ENCODE data around the gene SPATS2L. TPM values are rescaled to one million over a fixed set of nuclear protein-coding genes. Genes with fewer than 3 reads are reported as not detected.
A peak's percentile ranks its signal among the peaks of the same experiment; 100 is the strongest.

Gene SPATS2L
- total RNA-seq, 1 experiment from 2014 or later = not detected

DNA sequence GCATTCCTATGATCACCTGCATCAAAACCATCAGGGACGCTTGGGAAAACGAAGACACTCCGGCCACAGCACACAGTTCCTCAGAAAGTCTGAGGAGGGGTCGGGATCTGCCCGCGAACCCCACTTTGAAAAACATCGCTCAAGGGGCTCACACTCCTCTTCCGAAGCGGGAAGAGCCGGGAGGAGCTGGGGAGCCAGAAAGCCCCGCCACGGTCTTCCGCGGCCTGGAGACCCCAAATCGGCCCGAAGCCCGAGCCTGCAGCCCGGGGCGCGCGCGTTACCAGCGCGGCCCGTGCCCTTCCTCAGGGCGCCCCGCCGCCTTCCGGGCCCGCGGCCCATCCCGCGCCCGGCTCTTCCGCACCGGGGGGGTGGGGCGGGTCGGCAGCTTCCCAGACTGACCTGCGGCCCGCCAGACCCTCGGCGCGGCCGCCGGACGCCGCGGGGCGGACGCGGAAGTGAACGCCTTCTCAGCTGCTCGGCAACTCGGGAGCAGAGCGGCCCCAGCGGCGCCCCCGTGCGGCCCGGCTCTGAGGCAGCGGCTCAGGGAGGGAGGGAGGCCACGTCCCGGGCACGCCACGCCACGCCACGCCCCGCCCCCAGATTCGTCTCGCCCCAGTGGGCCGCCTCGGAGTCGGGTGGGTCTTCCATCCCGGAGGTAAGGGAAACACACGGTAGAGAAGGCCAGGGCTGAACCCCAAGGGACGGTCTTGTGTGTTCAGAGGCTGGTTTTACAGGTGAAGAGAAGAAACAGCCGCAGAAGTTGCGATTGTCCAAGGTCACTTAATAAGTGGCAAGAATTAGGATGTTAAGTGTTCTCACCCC, 203.3 kb downstream of the SPATS2L start, which contains the start of gene KCTD18:
KCTD18 (minus strand) TSS at position 457 of the 822 bp plus-strand sequence. CDS start 3,052 bp downstream, outside the sequence.
- H3K36me3 ChIP-seq (ENCODE audit: insufficient read depth, low read length) = peaks cover 6% of the 10 kb centered on the region; the same call in 1 of the 2 replicates
- peak within 1 kb of the TSS; percentile 77 for H3K4me3 ChIP-seq (ENCODE audit: low read length)
- H3K27ac ChIP-seq (ENCODE audit: low read length) = peak within 1 kb of the TSS; percentile 65
- peak within 1 kb of the TSS; percentile 74 for H2AFZ ChIP-seq (ENCODE audit: low read length)
- H3K9me2 ChIP-seq (replicated peaks; ENCODE audit: insufficient read depth, low read length) = no peaks in the 10 kb centered on the region; the same call in 1 of the 2 replicates
- no peaks in the 10 kb centered on the region for H4K20me1 ChIP-seq (ENCODE audit: insufficient read depth, low read depth, low read length)
- no peaks in the 10 kb centered on the region for H3K9me3 ChIP-seq (ENCODE audit: low read length)
- H3K9ac ChIP-seq (ENCODE audit: low read length) = peak within 1 kb of the TSS; percentile 84
- H3K4me1 ChIP-seq (ENCODE audit: low read length) = peaks cover 16% of the 10 kb centered on the region
- DNase-seq = peak; percentile 97
- peaks cover 22% of the 10 kb centered on the region for H3K79me2 ChIP-seq (ENCODE audit: low read length)
- H3K4me2 ChIP-seq (ENCODE audit: low read depth, low read length, poor library complexity, severe bottlenecking) = peak within 1 kb of the TSS; percentile 76
- no peaks in the 10 kb centered on the region for H3K27me3 ChIP-seq (ENCODE audit: low read length)

- H3K4me1 ChIP-seq (ENCODE audit: low read length) = peaks cover 8% of the 10 kb centered on the region
- no peak for DNase-seq
- H3K79me2 ChIP-seq (ENCODE audit: low read length) = no peaks in the 10 kb centered on the region
- no peak overlapping the region for H2AFZ ChIP-seq (ENCODE audit: low read length)
- H3K9me3 ChIP-seq (ENCODE audit: low read length) = no peaks in the 10 kb centered on the region
- H3K4me3 ChIP-seq (ENCODE audit: low read length) = no peak overlapping the region
- no peaks in the 10 kb centered on the region for H3K36me3 ChIP-seq (ENCODE audit: insufficient read depth, low read length)
- H3K27me3 ChIP-seq (ENCODE audit: low read length) = no peaks in the 10 kb centered on the region
- no peak overlapping the region for H3K4me2 ChIP-seq (ENCODE audit: low read depth, low read length, poor library complexity, severe bottlenecking)
- no peak overlapping the region for H3K9ac ChIP-seq (ENCODE audit: low read length)
- H3K27ac ChIP-seq (ENCODE audit: low read length) = no peak overlapping the region
- no peaks in the 10 kb centered on the region; the same call in 1 of the 2 replicates for H3K9me2 ChIP-seq (replicated peaks; ENCODE audit: insufficient read depth, low read length)
- H4K20me1 ChIP-seq (ENCODE audit: insufficient read depth, low read depth, low read length) = no peaks in the 10 kb centered on the region
Observed at GRCh38 chr2:200515155-200515554, 208.7 kb downstream of the SPATS2L start.

GRCh38 chr2:200523158-200523557, 216.7 kb downstream of the SPATS2L start:
- DNase-seq = no peak

DNA sequence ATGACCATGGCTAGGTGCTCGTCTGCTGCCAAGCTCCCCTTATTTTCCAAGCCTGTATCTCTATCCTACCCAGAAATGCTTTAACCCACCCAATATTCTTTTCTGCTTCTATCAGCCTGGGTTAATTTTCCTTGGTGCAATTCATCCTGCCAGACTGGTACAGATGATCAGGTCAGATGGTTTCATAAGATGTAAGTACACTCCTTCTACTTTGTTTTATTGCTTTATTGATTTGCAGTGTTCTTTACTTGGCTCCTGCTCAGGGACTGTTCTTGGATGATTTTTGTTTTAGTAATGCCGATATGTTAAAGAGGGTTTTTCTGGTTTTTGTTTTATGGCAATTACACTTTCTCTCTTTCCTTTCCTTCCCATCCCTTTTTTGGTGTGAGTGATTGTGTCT, 217.1 kb downstream of the SPATS2L start:
- no peak overlapping the region for H3K27ac ChIP-seq (ENCODE audit: low read length)
- H3K27me3 ChIP-seq (ENCODE audit: low read length) = no peaks in the 10 kb centered on the region
- no peaks in the 10 kb centered on the region for H3K9me2 ChIP-seq (replicated peaks; ENCODE audit: insufficient read depth, low read length)
- H2AFZ ChIP-seq (ENCODE audit: low read length) = no peak overlapping the region
- no peaks in the 10 kb centered on the region for H3K9me3 ChIP-seq (ENCODE audit: low read length)
- H3K79me2 ChIP-seq (ENCODE audit: low read length) = peaks cover 25% of the 10 kb centered on the region
- H3K9ac ChIP-seq (ENCODE audit: low read length) = no peak overlapping the region
- peaks cover 24% of the 10 kb centered on the region for H3K4me1 ChIP-seq (ENCODE audit: low read length)
- DNase-seq = no peak
- H3K4me2 ChIP-seq (ENCODE audit: low read depth, low read length, poor library complexity, severe bottlenecking) = no peak overlapping the region
- H3K36me3 ChIP-seq (ENCODE audit: insufficient read depth, low read length) = no peaks in the 10 kb centered on the region
- H3K4me3 ChIP-seq (ENCODE audit: low read length) = no peak overlapping the region
- no peaks in the 10 kb centered on the region for H4K20me1 ChIP-seq (ENCODE audit: insufficient read depth, low read depth, low read length)

More at GRCh38 chr2:200523158-200523557, 216.7 kb downstream of the SPATS2L start:
- H3K36me3 ChIP-seq (ENCODE audit: insufficient read depth, low read length) = no peaks in the 10 kb centered on the region
- H3K4me3 ChIP-seq (ENCODE audit: low read length) = no peak overlapping the region
- H3K79me2 ChIP-seq (ENCODE audit: low read length) = peaks cover 21% of the 10 kb centered on the region
- no peak overlapping the region for H2AFZ ChIP-seq (ENCODE audit: low read length)
- no peak overlapping the region for H3K27ac ChIP-seq (ENCODE audit: low read length)
- no peak overlapping the region for H3K9ac ChIP-seq (ENCODE audit: low read length)
- no peak overlapping the region for H3K4me2 ChIP-seq (ENCODE audit: low read depth, low read length, poor library complexity, severe bottlenecking)
- H3K9me2 ChIP-seq (replicated peaks; ENCODE audit: insufficient read depth, low read length) = no peaks in the 10 kb centered on the region
- peaks cover 20% of the 10 kb centered on the region for H3K4me1 ChIP-seq (ENCODE audit: low read length)
- no peaks in the 10 kb centered on the region for H4K20me1 ChIP-seq (ENCODE audit: insufficient read depth, low read depth, low read length)
- no peaks in the 10 kb centered on the region for H3K27me3 ChIP-seq (ENCODE audit: low read length)
- no peaks in the 10 kb centered on the region for H3K9me3 ChIP-seq (ENCODE audit: low read length)

GRCh38 chr2:200525066-200525465, 218.6 kb downstream of the SPATS2L start:
- H3K9me3 ChIP-seq (ENCODE audit: low read length) = no peaks in the 10 kb centered on the region
- no peaks in the 10 kb centered on the region for H3K36me3 ChIP-seq (ENCODE audit: insufficient read depth, low read length)
- peak overlapping the region; percentile 93 for H3K4me2 ChIP-seq (ENCODE audit: low read depth, low read length, poor library complexity, severe bottlenecking)
- H2AFZ ChIP-seq (ENCODE audit: low read length) = no peak overlapping the region
- no peak for DNase-seq
- H3K79me2 ChIP-seq (ENCODE audit: low read length) = peaks cover 40% of the 10 kb centered on the region
- H4K20me1 ChIP-seq (ENCODE audit: insufficient read depth, low read depth, low read length) = no peaks in the 10 kb centered on the region
- peak overlapping the region; percentile 71 for H3K9ac ChIP-seq (ENCODE audit: low read length)
- H3K27ac ChIP-seq (ENCODE audit: low read length) = no peak overlapping the region
- no peaks in the 10 kb centered on the region for H3K27me3 ChIP-seq (ENCODE audit: low read length)
- peaks cover 34% of the 10 kb centered on the region for H3K4me1 ChIP-seq (ENCODE audit: low read length)
- H3K9me2 ChIP-seq (replicated peaks; ENCODE audit: insufficient read depth, low read length) = no peaks in the 10 kb centered on the region
- peak overlapping the region; percentile 82 for H3K4me3 ChIP-seq (ENCODE audit: low read length)

GRCh38 chr2:200525551-200525881, 219.0 kb downstream of the SPATS2L start:
- Histone ChIP-seq H3K9me3 (ENCODE audit: low read length) (no peaks in the 10 kb centered on the region), H3K4me3 (ENCODE audit: low read length) (peak overlapping the region; percentile 82)

DNA sequence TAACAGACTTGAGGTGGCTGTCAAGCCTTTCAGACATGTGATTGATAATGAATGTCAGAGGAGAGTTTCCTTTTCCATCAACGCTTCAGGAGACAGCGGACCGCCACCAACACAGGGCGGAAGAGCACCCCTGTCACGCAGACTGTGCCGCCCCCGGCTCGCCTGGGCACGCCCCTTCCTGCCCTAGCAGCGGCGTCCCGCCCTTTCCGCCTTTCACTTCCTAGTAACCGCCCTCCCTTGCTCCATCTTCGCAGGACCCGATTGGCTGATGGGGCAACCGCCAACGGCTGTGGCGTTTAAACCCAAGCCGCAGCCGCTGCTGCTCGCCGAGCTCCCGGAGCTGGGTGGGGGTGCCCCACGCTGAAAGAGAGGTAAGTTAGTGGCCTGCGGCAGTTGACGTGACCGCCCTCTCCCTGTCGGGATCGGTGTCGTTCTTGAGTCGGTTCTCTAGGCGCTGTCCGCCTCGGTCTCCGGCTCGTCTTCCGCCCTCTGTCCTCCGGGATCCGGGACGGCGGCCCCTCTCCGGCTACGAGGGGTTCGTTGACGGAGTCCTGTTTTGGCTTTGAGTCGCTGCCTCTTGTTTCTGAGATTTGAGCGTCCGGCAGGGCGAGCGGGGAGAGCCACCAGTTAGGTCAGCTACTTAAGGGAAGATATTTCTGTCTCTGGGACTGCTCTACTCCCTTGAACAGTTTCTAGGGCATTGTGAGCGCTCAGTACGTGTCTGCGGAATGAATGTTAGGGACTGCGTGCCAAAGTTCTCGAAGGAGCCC, 219.6 kb downstream of the SPATS2L start, which contains the start of gene SGO2:
SGO2 (plus strand) TSS at position 326 of the 770 bp plus-strand sequence. CDS start 6,769 bp downstream, outside the sequence.
- no peaks in the 10 kb centered on the region for H3K27me3 ChIP-seq (ENCODE audit: low read length)
- no peaks in the 10 kb centered on the region for H4K20me1 ChIP-seq (ENCODE audit: insufficient read depth, low read depth, low read length)
- peaks cover 50% of the 10 kb centered on the region for H3K79me2 ChIP-seq (ENCODE audit: low read length)
- H3K9me2 ChIP-seq (replicated peaks; ENCODE audit: insufficient read depth, low read length) = no peaks in the 10 kb centered on the region
- H3K4me1 ChIP-seq (ENCODE audit: low read length) = peaks cover 34% of the 10 kb centered on the region
- H2AFZ ChIP-seq (ENCODE audit: low read length) = peak within 1 kb of the TSS; percentile 64
- H3K4me3 ChIP-seq (ENCODE audit: low read length) = peak within 1 kb of the TSS; percentile 82
- H3K9ac ChIP-seq (ENCODE audit: low read length) = peak within 1 kb of the TSS; percentile 84
- peak within 1 kb of the TSS; percentile 69 for H3K27ac ChIP-seq (ENCODE audit: low read length)
- peak; percentile 98 for DNase-seq
- no peaks in the 10 kb centered on the region for H3K9me3 ChIP-seq (ENCODE audit: low read length)
- H3K4me2 ChIP-seq (ENCODE audit: low read depth, low read length, poor library complexity, severe bottlenecking) = peak within 1 kb of the TSS; percentile 93
- no peaks in the 10 kb centered on the region for H3K36me3 ChIP-seq (ENCODE audit: insufficient read depth, low read length)

More at GRCh38 chr2:200525551-200525881, 219.0 kb downstream of the SPATS2L start:
- Histone ChIP-seq H3K4me2 (ENCODE audit: low read depth, low read length, poor library complexity, severe bottlenecking) (peak overlapping the region; percentile 93), H3K9ac (ENCODE audit: low read length) (peak overlapping the region; percentile 71), H3K9me2 (replicated peaks; ENCODE audit: insufficient read depth, low read length) (no peaks in the 10 kb centered on the region), H2AFZ (ENCODE audit: low read length) (peak overlapping the region; percentile 64), H3K4me1 (ENCODE audit: low read length) (peaks cover 34% of the 10 kb centered on the region), H3K27me3 (ENCODE audit: low read length) (no peaks in the 10 kb centered on the region), H4K20me1 (ENCODE audit: insufficient read depth, low read depth, low read length) (no peaks in the 10 kb centered on the region), H3K36me3 (ENCODE audit: insufficient read depth, low read length) (no peaks in the 10 kb centered on the region), H3K79me2 (ENCODE audit: low read length) (peaks cover 44% of the 10 kb centered on the region), H3K27ac (ENCODE audit: low read length) (no peak overlapping the region)
- no peak for DNase-seq

GRCh38 chr2:200528228-200528627, 221.7 kb downstream of the SPATS2L start:
- Histone ChIP-seq H3K79me2 (ENCODE audit: low read length) (peaks cover 71% of the 10 kb centered on the region), H3K27me3 (ENCODE audit: low read length) (no peaks in the 10 kb centered on the region), H2AFZ (ENCODE audit: low read length) (no peak overlapping the region)

More at GRCh38 chr2:200528228-200528627, 221.7 kb downstream of the SPATS2L start:
- Histone ChIP-seq H3K4me2 (ENCODE audit: low read depth, low read length, poor library complexity, severe bottlenecking) (peak overlapping the region; percentile 93), H3K9ac (ENCODE audit: low read length) (0 out of 2 replicates have a peak overlapping the region, but pooled peaks have one; percentile 84), H3K9me2 (replicated peaks; ENCODE audit: insufficient read depth, low read length) (no peaks in the 10 kb centered on the region), H3K9me3 (ENCODE audit: low read length) (no peaks in the 10 kb centered on the region), H3K4me3 (ENCODE audit: low read length) (peak overlapping the region; percentile 82), H3K36me3 (ENCODE audit: insufficient read depth, low read length) (peaks cover 4% of the 10 kb centered on the region), H3K27ac (ENCODE audit: low read length) (no peak overlapping the region), H3K4me1 (ENCODE audit: low read length) (peaks cover 38% of the 10 kb centered on the region), H4K20me1 (ENCODE audit: insufficient read depth, low read depth, low read length) (no peaks in the 10 kb centered on the region)
- no peak for DNase-seq
